Aorta (tissue), 5 donors: Measurements from ENCODE around the gene IL16. TPM values are rescaled to one million over a fixed set of nuclear protein-coding genes. Genes with fewer than 3 reads are reported as not detected.

Experiments used
- ATAC-seq: fragments of 200-7000 bp; cut with Tn5 transposase; one replicate; pipeline ENCODE4 v1.9.1; 2022; ENCODE audit warnings: moderate library complexity; ENCODE audit not compliant: low FRiP score
- DNase-seq, 2 donors: peaks; one replicate each; pipeline ENCODE4 v3.0.0-alpha.2; 2020
- H3K27ac ChIP-seq, 2 donors: one replicate each; pipeline ENCODE4 v1.5.1; 2013; ENCODE audit warnings: low read length in 2 of 2, mild to moderate bottlenecking in 2 of 2, moderate library complexity in 2 of 2, control low read depth in 1 of 2, inconsistent platforms in 1 of 2, low read depth in 1 of 2
- H3K27me3 ChIP-seq, 2 donors: one replicate each; pipeline ENCODE4 v1.6.1; 2013; ENCODE audit warnings: control low read depth in 1 of 2, low read length in 1 of 2, mild to moderate bottlenecking in 1 of 2, moderate library complexity in 1 of 2; ENCODE audit not compliant: insufficient read depth in 2 of 2, control insufficient read depth in 1 of 2
- H3K36me3 ChIP-seq, 2 donors: one replicate each; pipeline ENCODE4 v1.6.1; 2013; ENCODE audit warnings: control low read depth in 1 of 2, low read length in 1 of 2, mild to moderate bottlenecking in 1 of 2; ENCODE audit not compliant: insufficient read depth in 2 of 2, control insufficient read depth in 1 of 2
- H3K4me1 ChIP-seq, 2 donors: one replicate each; pipeline ENCODE4 v1.6.1; 2013; ENCODE audit warnings: low read length in 2 of 2, control low read depth in 1 of 2, mild to moderate bottlenecking in 1 of 2, moderate library complexity in 1 of 2; ENCODE audit not compliant: insufficient read depth in 2 of 2, control insufficient read depth in 1 of 2
- H3K4me3 ChIP-seq, 2 donors: one replicate each; pipeline ENCODE4 v1.5.1; 2013; ENCODE audit warnings: low read length in 2 of 2, control low read depth in 1 of 2, mild to moderate bottlenecking in 1 of 2
- H3K9me3 ChIP-seq: one replicate; pipeline ENCODE4 v1.6.1; 2013; ENCODE audit warnings: mild to moderate bottlenecking, low read length; ENCODE audit not compliant: control insufficient read depth
- WGBS, 2 donors: extraction: QIAGEN DNeasy Blood & Tissue Kit; methylation state at CpG; one replicate each; pipeline ENCODE4 v1.1.7; 2013; 5-methylcytosine and 5-hydroxymethylcytosine counted together
- intact Hi-C, 2 donors: fragments of 100-400 bp; cut with DNase I; formaldehyde crosslinking; loops; one replicate each; pipeline versions ENCODE4 v1.14.2 to v1.15.0; 2022
- polyA plus RNA-seq, 2 donors: library from polyadenylated mRNA; stranded (reverse); fragments of 200-250 nt; gene quantifications; one replicate each; pipeline ENCODE4 v1.2.3, GENCODE V29; 2013
- total RNA-seq, 2 donors: library from RNA; stranded (reverse); fragmentation: NEBNext Ultra II Directional; extraction: Animal tissue kit (Norgen Biotek cat#: 25700); gene quantifications; one replicate each; pipeline ENCODE4 v1.2.1, GENCODE V29; 2021
- donor health status: healthy with polysubstance abuse.
- donor health status: Bipolar disorder and iron deficiency.
- donor health status: DM: no; HTN: no; CAD: no.
- donor health status: DM: no; HTN: no; CAD: no.
- donor health status: DM: yes; HTN: yes; CAD: no.

The IL16 gene
- total and polyA plus RNA-seq, 4 donors, result 5.3 to 19.5 (median 7.8) TPM

DNA sequence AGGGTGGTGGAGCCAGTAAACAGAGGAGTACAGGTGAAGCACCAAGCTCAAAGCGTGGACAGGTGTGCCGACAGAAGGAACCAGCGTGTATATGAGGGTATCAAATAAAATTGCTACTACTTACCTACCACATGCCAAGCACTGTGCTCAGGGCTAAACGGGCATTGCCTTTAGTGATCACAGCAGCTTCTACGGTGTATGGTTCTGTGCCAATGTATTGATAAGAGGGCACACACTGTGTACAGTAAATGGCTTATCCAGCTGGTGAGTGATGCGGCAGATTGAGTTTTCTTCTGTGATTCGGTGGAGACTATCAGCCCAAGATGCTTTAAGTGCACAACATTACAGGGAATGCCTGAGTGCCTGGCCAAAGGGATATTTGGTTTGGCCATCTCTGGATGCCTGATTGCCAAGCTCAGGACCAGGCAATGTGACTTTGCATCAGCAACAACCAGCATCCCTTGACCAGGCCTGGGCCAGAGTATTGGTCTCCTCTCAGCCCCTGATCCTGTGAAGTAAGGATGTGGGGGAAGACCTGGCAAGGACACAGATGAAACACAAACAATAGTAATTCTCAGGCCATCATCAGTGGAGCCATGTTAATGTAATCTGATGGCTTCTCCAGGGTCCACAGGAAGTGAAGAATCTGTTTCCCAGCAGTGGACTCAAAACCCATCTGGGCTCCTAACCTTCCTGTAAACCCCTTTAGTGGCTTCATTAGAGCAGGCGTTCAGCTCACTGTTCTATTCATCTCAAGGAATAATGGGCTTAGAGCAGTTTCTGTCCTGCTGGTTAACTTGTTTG lies 113.2 kb downstream of the IL16 start:
- 51 to 53% methylated on average over 8 of the region's 8 CpGs for WGBS, 2 donors

DNA sequence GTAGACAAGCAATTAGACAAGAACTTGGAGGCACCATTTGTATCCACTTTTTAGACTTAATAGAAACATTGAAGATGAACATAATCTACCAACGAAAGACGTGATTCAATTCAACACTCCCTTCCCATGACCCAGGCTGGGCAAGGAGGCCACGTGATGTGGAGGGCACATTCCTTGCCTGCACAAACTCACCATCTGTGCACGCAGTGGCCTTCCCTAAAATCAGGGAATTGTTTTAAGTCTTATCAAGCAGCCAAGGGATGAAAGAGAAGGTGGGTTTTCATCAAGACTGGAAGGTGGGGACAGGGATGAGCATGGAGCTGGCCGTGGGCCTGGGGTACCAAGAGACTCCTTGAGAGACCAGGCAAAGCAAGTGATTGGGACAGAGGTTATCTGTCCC lies 113.8 kb downstream of the IL16 start:
- intact Hi-C loops, result no loop called here

More for the DNA sequence above, 113.2 kb downstream of the IL16 start:
- Histone ChIP-seq H3K27me3 (no peaks in the 10 kb centered on the region), H3K36me3 (no peaks in the 10 kb centered on the region), H3K4me1 (no peaks in the 10 kb centered on the region), H3K9me3 (no peaks in the 10 kb centered on the region), H3K4me3 (no peak overlapping the region), H3K27ac (no peak overlapping the region)
- DNase-seq, result peak in 1 of 2 donors; percentile 56
- intact Hi-C loops, result loop anchor here in 1 of 2 donors (5.0 kb wide), 1 partner anchor 32 kb away; no protein-coding TSS in a partner anchor
- no peak for ATAC-seq

DNA sequence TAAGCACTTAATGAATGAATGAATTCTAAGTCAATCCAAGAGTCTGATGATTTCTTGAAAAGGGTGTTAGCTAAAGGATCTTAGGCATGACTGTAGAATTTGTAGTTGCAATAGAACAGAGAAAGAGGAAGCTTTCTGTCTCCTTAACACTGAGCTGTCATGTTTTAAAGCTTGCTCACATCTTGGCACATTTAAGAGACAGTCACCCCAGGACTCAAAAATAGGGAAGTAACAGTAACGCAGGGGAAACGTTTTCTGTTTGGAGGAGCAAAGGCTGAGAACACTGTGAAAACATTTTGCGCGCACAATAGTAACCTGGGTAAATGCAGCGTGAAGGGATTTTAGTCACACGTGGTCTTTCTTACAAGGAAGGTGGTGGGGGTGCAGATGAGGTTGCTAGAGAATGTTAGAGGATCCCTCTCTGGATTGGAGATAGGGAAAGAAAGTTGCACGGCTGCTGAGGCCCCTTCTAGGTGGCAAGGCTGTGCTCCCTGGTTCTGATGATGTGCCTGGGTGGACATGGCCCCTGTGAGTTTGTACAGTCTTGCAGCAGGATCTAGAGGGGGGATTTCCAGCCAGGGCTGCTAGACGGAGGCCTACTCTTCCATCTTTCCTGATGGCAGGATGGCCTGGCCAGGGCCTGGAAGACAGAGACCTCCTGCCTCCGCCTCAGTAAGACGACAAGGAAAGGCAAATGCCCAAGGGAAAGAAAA lies 115.2 kb downstream of the IL16 start:
- no peak overlapping the region for H3K4me3 ChIP-seq
- intact Hi-C loops, result no loop called here
- H3K27me3 ChIP-seq, result no peaks in the 10 kb centered on the region
- 87 to 90% methylated on average over 10 of the region's 10 CpGs for WGBS, 2 donors
- H3K9me3 ChIP-seq, result no peaks in the 10 kb centered on the region
- no peak overlapping the region for H3K27ac ChIP-seq
- H3K4me1 ChIP-seq, result no peaks in the 10 kb centered on the region
- no peaks in the 10 kb centered on the region for H3K36me3 ChIP-seq
- DNase-seq, result peak in 1 of 2 donors; percentile 47
- ATAC-seq, result no peak

More for the DNA sequence above, 113.8 kb downstream of the IL16 start:
- Histone ChIP-seq H3K27ac (no peak overlapping the region), H3K4me3 (no peak overlapping the region), H3K36me3 (no peaks in the 10 kb centered on the region), H3K4me1 (no peaks in the 10 kb centered on the region), H3K27me3 (no peaks in the 10 kb centered on the region), H3K9me3 (no peaks in the 10 kb centered on the region)
- DNase-seq (no peak), ATAC-seq (no peak)
- 97% methylated on average over 5 of the region's 5 CpGs for WGBS, 2 donors

DNA sequence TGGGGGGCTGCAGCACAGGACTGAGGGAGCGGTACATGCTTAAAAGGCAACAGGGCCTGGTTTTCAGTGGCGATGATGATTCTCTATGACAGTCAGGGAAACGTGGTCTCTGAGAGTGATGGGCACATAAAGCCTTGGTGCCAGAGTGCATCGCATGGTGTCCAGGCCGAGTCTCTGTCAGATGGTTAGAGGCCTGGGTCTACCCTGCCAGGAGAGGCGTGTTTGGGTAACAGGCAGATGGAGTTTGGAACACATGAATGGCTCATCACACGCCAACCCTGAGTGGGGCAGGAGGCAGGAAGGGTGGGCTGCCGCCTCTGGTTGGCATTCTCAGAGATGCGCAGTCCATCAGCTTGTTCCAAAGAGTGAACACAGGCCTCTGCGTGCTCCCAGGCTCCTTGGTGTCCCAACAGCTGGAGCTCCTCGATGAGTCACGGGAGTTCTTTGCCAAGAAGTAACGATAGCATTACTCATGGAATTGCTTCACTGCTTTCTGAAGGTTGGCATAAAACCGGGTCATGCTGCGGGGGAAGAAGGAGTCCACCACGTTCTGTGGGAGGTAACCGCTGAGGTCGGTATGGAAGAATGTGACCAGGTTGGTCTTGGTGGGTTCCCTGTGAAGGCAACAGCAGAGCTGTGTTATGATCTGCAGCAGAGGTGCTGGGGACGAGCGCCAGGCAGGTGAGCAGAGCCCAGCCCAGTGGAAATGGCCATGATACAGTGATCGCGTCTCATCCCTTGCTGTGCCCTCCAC lies 116.3 kb downstream of the IL16 start:
- Histone ChIP-seq H3K36me3 (peaks cover 0 to 2% of the 10 kb centered on the region in 2 donors), H3K4me1 (no peaks in the 10 kb centered on the region), H3K4me3 (no peak overlapping the region), H3K27ac (peak overlapping the region in 1 of 2 donors; percentile 29), H3K27me3 (no peaks in the 10 kb centered on the region), H3K9me3 (no peaks in the 10 kb centered on the region)
- 35 to 36% methylated on average over 22 of the region's 22 CpGs for WGBS, 2 donors
- peak; percentile 88 to 90 for DNase-seq
- intact Hi-C loops, result loop anchor here in 1 of 2 donors (1.0 kb wide), 1 partner anchor 11 kb away; the partner anchor contains the start of gene STARD5
- peak; percentile 88 for ATAC-seq

DNA sequence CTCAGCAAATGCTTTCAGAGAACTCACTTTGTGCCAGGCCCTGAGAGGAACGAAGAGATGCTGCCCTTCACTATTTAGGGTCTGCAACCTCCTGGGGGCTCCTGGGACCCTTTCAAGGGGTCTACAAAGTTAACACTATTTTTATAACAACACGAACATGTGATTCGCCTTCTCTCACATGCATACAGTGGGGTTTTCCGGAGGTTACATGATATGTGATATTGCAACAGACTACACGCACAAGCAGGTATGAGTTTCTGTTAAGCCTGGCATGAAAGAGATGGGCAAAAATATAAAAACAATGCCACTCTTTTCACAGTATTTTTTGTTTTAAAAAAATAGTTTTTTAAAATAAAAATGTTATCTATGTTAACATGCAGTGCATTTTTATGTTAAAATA lies 117.0 kb downstream of the IL16 start:
- H3K36me3 ChIP-seq, result peaks cover 0 to 2% of the 10 kb centered on the region in 2 donors
- ATAC-seq (no peak), DNase-seq (no peak)
- H3K4me3 ChIP-seq, result no peak overlapping the region
- intact Hi-C loops, result loop anchor here in 1 of 2 donors (1.0 kb wide), 1 partner anchor 11 kb away; the partner anchor contains the start of gene STARD5
- H3K4me1 ChIP-seq, result no peaks in the 10 kb centered on the region
- H3K27me3 ChIP-seq, result no peaks in the 10 kb centered on the region
- WGBS, 2 donors, result 86 to 87% methylated on average over 5 of the region's 5 CpGs
- peak overlapping the region in 1 of 2 donors; percentile 15 for H3K27ac ChIP-seq
- H3K9me3 ChIP-seq, result no peaks in the 10 kb centered on the region

DNA sequence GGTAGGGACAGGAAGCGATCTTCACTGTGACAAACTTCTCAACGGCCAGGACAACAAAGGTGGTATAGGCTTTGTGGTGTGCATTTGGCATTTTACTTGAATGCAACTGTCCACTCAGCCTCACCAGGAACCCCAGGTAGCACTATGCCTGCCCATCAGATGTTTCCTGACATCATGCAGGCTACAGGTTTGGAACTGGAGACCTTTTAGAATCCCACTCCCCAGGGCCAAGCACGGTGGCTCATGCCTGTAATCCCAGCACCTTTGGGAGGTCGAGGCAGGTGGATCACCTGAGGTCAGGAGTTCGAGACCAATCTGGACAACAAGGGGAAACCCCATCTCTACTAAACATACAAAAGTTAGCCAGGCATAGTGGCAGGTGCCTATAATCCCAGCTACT lies 117.7 kb downstream of the IL16 start:
- ATAC-seq, result no peak
- Histone ChIP-seq H3K4me1 (no peaks in the 10 kb centered on the region), H3K27ac (no peak overlapping the region), H3K27me3 (no peaks in the 10 kb centered on the region), H3K36me3 (peaks cover 0 to 2% of the 10 kb centered on the region in 2 donors), H3K4me3 (no peak overlapping the region), H3K9me3 (no peaks in the 10 kb centered on the region)
- WGBS, 2 donors, result 92 to 94% methylated on average over 5 of the region's 5 CpGs
- intact Hi-C loops, result no loop called here
- DNase-seq, result no peak

DNA sequence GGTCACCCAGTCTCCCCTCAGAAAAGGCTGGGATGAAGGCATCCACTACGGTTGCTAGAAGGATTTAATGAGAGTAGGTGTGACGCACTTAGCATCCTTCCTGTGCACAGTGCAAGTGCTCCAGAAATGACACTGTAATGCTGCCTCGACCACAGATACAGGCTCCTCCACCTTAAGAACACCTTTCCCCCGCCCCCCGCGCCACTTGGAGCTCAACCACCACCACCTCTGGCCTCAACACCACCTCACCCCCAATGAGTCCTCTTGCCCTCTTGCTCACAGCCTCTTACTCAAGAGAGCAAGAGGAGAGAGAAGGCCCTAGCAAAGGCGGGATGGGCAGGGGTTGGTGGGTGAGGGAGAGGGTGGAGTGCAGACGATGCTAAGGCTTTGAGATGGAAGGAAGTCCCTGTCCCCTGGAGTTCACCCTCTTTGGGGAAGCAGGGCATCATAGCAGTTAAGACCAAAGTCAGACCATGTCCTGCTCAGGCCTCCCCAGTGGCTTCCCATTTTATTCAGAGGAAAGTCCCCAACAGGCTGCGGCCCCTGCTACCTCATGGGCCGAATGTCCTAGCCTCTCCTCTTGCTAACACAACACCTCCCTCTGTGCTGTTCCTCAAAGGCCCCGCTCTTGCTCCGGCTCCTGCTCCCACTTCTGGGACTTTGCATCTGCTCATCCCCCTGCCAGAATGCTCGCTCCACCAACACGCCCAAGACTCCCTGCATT lies 118.9 kb downstream of the IL16 start:
- Histone ChIP-seq H3K4me1 (no peaks in the 10 kb centered on the region), H3K27me3 (no peaks in the 10 kb centered on the region), H3K36me3 (peaks cover 2 to 3% of the 10 kb centered on the region in 2 donors), H3K27ac (no peak overlapping the region), H3K4me3 (no peak overlapping the region), H3K9me3 (no peaks in the 10 kb centered on the region)
- WGBS, 2 donors, result 93 to 96% methylated on average over 14 of the region's 14 CpGs
- ATAC-seq (no peak), DNase-seq (peak in 1 of 2 donors; percentile 42)
- intact Hi-C loops, result no loop called here

DNA sequence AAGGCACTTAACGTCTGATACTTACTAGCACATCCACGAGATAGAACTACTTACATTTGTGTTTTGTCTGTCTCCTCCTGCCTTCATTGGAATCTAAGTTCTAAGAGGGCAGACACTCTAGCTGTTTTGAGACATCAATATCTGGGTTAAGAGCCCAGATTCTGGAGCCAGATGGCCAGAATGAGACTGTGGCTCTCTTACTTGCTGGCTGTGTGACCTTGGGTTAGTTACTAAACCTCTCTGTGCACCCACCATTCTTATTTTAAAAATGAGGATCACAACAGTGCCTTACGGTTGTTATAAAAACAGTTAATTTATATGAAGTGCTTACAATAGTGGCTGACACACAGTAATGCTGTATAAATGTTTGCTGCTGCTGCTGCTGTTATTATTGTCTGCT lies 119.6 kb downstream of the IL16 start:
- DNase-seq (no peak), ATAC-seq (no peak)
- no peaks in the 10 kb centered on the region for H3K9me3 ChIP-seq
- H3K27ac ChIP-seq, result no peak overlapping the region
- WGBS, 2 donors, result 89 to 92% methylated on average over 3 of the region's 3 CpGs
- no peaks in the 10 kb centered on the region for H3K4me1 ChIP-seq
- H3K36me3 ChIP-seq, result peaks cover 2 to 3% of the 10 kb centered on the region in 2 donors
- no peak overlapping the region for H3K4me3 ChIP-seq
- no peaks in the 10 kb centered on the region for H3K27me3 ChIP-seq
- intact Hi-C loops, result no loop called here
